IPS DF 6.9 (cell line): ENCODE results near the gene DAB1.

Source experiments
- DNase-seq: peaks from one replicate; pipeline ENCODE4 v3.0.0-alpha.2; 2013; ENCODE audit warnings: low read depth, low spot score
- H3K27ac ChIP-seq: one replicate; pipeline ENCODE4 v1.5.1; 2013; ENCODE audit warnings: low read length, control low read depth
- H3K27me3 ChIP-seq: 2 replicates; pipeline ENCODE4 v1.6.1; 2013; ENCODE audit warnings: mild to moderate bottlenecking, low read length; ENCODE audit not compliant: control insufficient read depth, insufficient read depth
- H3K36me3 ChIP-seq: 2 replicates; pipeline ENCODE4 v1.6.1; 2013; ENCODE audit warnings: low read length; ENCODE audit not compliant: control insufficient read depth, insufficient read depth
- H3K4me1 ChIP-seq: 2 replicates; pipeline ENCODE4 v1.6.1; 2013; ENCODE audit warnings: low read length; ENCODE audit not compliant: control insufficient read depth, insufficient read depth
- H3K4me3 ChIP-seq: 2 replicates; pipeline ENCODE4 v1.5.1; 2013; ENCODE audit warnings: mild to moderate bottlenecking, low read length
- H3K9me3 ChIP-seq: 2 replicates; pipeline ENCODE4 v1.6.1; 2013; ENCODE audit warnings: low read length, inconsistent platforms; ENCODE audit not compliant: control insufficient read depth, insufficient read depth
- WGBS: extraction: QIAGEN DNeasy Blood & Tissue Kit; methylation state at CpG from one replicate; pipeline ENCODE4 v1.1.7; 2013; ENCODE audit warnings: mixed read lengths, missing lambda C conversion rate; ENCODE audit not compliant: insufficient read length, insufficient coverage; 5-methylcytosine and 5-hydroxymethylcytosine counted together

Gene DAB1

DNA sequence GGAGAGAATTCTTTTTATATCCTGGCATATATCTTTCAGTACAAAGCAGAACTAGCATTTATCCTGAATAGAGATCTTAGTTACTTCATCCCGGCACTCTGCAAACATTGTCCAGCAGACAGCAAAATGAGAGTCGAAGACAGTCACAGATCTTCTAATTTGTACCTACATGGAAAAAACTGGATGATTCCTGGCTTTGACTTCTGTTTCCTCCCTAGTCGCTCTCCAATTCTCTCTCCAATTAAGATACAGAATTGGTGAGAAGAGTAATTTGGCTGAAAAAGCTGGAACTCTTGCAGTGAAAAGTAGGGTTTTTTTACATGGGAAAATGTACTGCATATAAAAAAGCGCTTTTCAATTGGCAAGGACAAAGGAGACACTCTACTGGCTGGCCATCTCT, 307.0 kb downstream of the DAB1 start:
- Histone ChIP-seq H3K4me3 (no peak overlapping the region), H3K27me3 (no peaks in the 10 kb centered on the region), H3K27ac (no peak overlapping the region), H3K9me3 (no peaks in the 10 kb centered on the region), H3K36me3 (no peaks in the 10 kb centered on the region), H3K4me1 (peaks cover 2% of the 10 kb centered on the region; the same call in 1 of the 2 replicates)
- DNase-seq = no peak
- no CpG with 5 or more reads among the region's 4 CpGs for WGBS

DNA sequence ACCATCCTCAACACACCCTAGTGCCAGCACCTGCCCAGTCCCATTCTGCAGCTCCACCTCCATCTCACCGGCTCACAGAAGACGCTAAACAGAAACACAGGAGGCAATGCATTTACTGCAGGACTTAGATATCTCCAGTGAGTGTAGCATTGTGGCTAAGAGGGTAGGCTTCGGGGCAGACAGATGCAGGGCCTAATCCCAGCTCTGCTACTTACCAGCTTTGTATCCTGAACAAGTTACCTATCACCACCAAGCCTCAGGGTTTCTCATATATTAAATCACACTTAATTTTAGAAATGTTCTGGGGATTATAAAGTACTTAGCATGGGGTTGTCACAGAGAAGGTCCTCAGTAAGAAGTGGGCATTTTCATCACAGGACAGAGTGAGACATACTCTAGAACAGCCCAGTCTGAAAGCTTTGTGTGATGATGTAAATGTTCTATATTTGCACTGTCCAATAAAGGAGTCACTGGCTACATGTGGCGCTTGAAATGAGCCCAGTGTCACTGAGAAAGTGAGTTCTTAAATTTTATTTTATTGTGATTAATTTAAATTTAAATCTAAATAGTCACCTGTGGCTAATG, 308.7 kb downstream of the DAB1 start:
- no peaks in the 10 kb centered on the region for H3K36me3 ChIP-seq
- no peak overlapping the region for H3K27ac ChIP-seq
- no peak overlapping the region for H3K4me3 ChIP-seq
- WGBS = no CpG with 5 or more reads among the region's 4 CpGs
- no peak for DNase-seq
- no peaks in the 10 kb centered on the region for H3K9me3 ChIP-seq
- H3K27me3 ChIP-seq = no peaks in the 10 kb centered on the region
- H3K4me1 ChIP-seq = peaks cover 2% of the 10 kb centered on the region; the same call in 1 of the 2 replicates

- peak; percentile 18 for DNase-seq
- H3K27ac ChIP-seq = no peak overlapping the region
- H3K4me3 ChIP-seq = no peak overlapping the region
- no peaks in the 10 kb centered on the region for H3K9me3 ChIP-seq
- peaks cover 2% of the 10 kb centered on the region; the same call in 1 of the 2 replicates for H3K4me1 ChIP-seq
- H3K27me3 ChIP-seq = no peaks in the 10 kb centered on the region
- no peaks in the 10 kb centered on the region for H3K36me3 ChIP-seq
- no CpG with 5 or more reads among the region's 2 CpGs for WGBS
These were observed 311.7 kb downstream of the DAB1 start for GRCh38 chr1:57112148-57112547.

DNA sequence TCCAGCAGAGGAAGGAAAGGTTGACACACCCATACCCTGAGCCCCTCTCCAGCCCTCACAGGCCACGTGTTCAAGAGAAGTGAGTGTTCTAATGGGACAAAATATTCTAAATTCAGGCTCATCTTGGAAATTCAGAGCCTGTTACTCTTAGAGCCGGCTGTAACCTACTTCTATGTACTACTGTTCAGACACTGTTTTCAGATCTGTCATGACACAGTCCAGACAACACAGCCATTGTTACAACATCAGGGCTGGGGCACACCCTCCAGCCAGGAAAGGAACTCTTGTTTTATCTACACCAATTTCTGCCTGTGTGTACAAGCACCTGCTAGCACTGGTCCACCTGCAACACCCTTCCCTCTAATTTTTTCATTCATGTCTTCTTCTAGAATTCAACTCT, 312.7 kb downstream of the DAB1 start:
- WGBS = no CpG with 5 or more reads among the region's 2 CpGs
- DNase-seq = no peak
- Histone ChIP-seq H3K4me3 (no peak overlapping the region), H3K36me3 (no peaks in the 10 kb centered on the region), H3K9me3 (no peaks in the 10 kb centered on the region), H3K4me1 (peaks cover 2% of the 10 kb centered on the region; the same call in 1 of the 2 replicates), H3K27ac (no peak overlapping the region), H3K27me3 (no peaks in the 10 kb centered on the region)

DNA sequence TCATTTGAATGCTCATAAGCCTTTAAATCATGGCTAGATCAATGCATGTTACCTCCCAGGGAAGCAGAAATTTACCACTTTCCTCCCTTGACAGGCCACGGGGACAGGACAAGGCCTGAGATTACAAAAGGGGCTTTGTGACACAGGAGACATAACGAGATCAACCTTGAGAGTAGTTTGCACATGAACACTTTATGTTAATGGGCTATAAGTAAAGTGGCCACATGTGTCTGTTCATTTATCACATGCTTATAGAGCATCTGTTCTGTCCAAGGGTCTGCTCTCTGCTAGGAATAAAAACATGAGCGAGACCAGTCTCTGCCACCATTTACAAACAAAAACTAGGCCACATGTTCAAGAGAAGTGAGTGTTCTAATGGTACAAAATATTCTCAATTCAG, 314.0 kb downstream of the DAB1 start:
- H3K27me3 ChIP-seq = no peaks in the 10 kb centered on the region
- no peak for DNase-seq
- WGBS = no CpG with 5 or more reads among the region's 3 CpGs
- H3K9me3 ChIP-seq = no peaks in the 10 kb centered on the region
- H3K4me1 ChIP-seq = peaks cover 2% of the 10 kb centered on the region; the same call in 1 of the 2 replicates
- H3K36me3 ChIP-seq = no peaks in the 10 kb centered on the region
- H3K27ac ChIP-seq = no peak overlapping the region
- no peak overlapping the region for H3K4me3 ChIP-seq

GRCh38 chr1:57109247-57109646, 314.6 kb downstream of the DAB1 start:
- no peak overlapping the region for H3K27ac ChIP-seq
- no CpG with 5 or more reads among the region's 1 CpG for WGBS
- H3K36me3 ChIP-seq = no peaks in the 10 kb centered on the region
- no peaks in the 10 kb centered on the region for H3K27me3 ChIP-seq
- DNase-seq = no peak
- H3K4me3 ChIP-seq = no peak overlapping the region
- H3K4me1 ChIP-seq = peaks cover 2% of the 10 kb centered on the region; the same call in 1 of the 2 replicates
- H3K9me3 ChIP-seq = no peaks in the 10 kb centered on the region

DNA sequence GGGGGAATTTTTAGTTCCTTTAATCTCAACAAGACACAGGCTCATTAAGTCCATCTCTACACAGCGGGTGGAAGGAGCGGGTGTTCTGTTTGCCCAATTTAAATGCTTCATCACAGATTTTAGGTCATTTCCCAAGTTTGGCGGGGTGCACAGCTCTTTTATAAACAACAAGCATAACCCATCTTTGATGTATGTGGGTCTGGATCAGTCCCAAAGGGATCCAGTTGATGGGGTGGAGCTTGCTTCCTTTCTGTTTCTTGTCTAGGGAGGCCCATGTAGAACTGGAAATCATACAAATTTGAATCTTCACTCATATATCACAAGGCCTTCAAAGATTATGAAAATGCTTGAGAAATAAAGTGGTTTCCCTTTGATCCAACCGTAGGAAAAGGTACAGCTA, 317.6 kb downstream of the DAB1 start:
- Histone ChIP-seq H3K27me3 (no peaks in the 10 kb centered on the region), H3K4me3 (no peak overlapping the region), H3K36me3 (no peaks in the 10 kb centered on the region), H3K4me1 (peaks cover 4% of the 10 kb centered on the region; the same call in 1 of the 2 replicates), H3K27ac (no peak overlapping the region), H3K9me3 (no peaks in the 10 kb centered on the region)
- no peak for DNase-seq
- WGBS = no CpG with 5 or more reads among the region's 4 CpGs

DNA sequence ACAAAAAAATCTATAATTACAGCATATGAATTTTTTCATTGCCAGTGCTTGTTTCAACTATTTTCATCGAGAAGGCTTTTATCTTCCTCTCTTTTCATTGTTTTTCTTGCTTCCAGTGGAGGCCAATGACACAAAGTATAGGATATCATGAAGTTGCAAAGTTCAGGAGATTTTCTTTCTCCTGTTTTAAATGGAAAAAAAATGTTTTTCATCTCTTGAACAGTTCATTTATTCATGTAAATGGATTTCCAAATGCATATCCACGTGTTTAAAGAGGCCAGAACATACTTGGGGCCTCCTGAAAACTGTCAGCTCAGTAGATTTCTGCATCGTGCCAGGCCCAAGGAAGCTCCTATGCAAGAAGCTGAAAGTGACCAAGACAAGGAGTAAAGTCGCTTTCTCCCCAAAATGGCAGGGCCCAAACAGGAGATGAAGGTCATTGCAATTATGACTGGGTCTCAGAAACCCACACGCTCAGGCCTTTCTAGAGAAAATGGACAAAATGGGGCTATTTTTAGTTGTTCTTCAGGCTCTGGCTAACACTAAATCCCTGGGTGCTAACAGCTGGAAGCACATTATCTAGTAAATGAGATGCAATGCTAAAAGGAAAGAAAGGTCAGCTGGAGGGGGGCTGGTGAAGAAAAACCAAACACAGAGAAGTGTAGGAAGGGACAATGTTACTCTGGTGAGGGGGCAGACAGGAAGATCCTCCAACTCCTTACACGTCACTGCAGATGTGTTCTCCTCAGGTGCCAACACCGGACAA, 321.1 kb downstream of the DAB1 start:
- DNase-seq = no peak
- no CpG with 5 or more reads among the region's 7 CpGs for WGBS
- peaks cover 4% of the 10 kb centered on the region; the same call in 1 of the 2 replicates for H3K4me1 ChIP-seq
- H3K27ac ChIP-seq = no peak overlapping the region
- H3K9me3 ChIP-seq = no peaks in the 10 kb centered on the region
- H3K27me3 ChIP-seq = no peaks in the 10 kb centered on the region
- no peak overlapping the region for H3K4me3 ChIP-seq
- no peaks in the 10 kb centered on the region for H3K36me3 ChIP-seq

DNA sequence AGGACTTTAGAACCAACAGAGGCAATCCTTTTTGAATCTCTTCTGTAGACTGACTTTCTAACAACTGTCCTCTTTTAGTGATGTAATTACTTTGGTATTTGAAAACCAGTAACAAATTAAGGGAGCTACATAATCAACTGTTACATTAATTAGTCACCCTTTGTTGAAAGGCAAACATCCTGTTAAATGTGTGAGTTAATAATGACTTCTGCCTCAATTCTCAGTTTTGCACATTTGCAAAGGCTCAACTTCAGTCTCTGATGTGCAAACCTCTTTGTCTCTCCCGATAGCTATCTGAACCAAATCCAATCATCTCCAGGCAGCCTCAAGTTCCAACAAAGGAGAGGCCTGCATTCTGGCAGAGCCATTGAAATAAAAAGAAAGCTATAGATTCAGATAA, 322.7 kb downstream of the DAB1 start:
- Histone ChIP-seq H3K36me3 (no peaks in the 10 kb centered on the region), H3K9me3 (no peaks in the 10 kb centered on the region), H3K4me1 (peaks cover 4% of the 10 kb centered on the region; the same call in 1 of the 2 replicates), H3K27ac (no peak overlapping the region), H3K4me3 (no peak overlapping the region), H3K27me3 (no peaks in the 10 kb centered on the region)
- no CpG with 5 or more reads among the region's 1 CpG for WGBS
- no peak for DNase-seq

GRCh38 chr1:57094749-57095148, 329.1 kb downstream of the DAB1 start:
- Histone ChIP-seq H3K4me1 (no peaks in the 10 kb centered on the region), H3K27ac (no peak overlapping the region), H3K4me3 (no peak overlapping the region), H3K36me3 (no peaks in the 10 kb centered on the region), H3K9me3 (no peaks in the 10 kb centered on the region), H3K27me3 (no peaks in the 10 kb centered on the region)
- no peak for DNase-seq
- WGBS = no CpG with 5 or more reads among the region's 2 CpGs
